ENCODE measurements around the gene EMSY.
"Not testable (repeated sequence)": the region's sequence is repeated elsewhere in the genome, so short reads cannot be mapped to it uniquely, and the experiment has no call there.

EMSY gene

GRCh38 chr11:76577226-76577920, 132.6 kb downstream of the EMSY start:
- DNase-seq = no peak

- no peak for DNase-seq
Observed at GRCh38 chr11:76577921-76578653, 133.3 kb downstream of the EMSY start.

- no peak for DNase-seq
Observed at GRCh38 chr11:76578654-76579055, 133.8 kb downstream of the EMSY start.

- DNase-seq = no peak
Observed at GRCh38 chr11:76579056-76579751, 134.4 kb downstream of the EMSY start.

- DNase-seq = no peak
Observed at GRCh38 chr11:76579752-76580151, 134.9 kb downstream of the EMSY start.

GRCh38 chr11:76582471-76582870, 137.7 kb downstream of the EMSY start:
- not testable (repeated sequence) for DNase-seq

GRCh38 chr11:76587820-76588454, 143.1 kb downstream of the EMSY start:
- DNase-seq = no peak

- DNase-seq = peak; percentile 77
Observed at GRCh38 chr11:76588455-76589325, 143.9 kb downstream of the EMSY start.

GRCh38 chr11:76589477-76589876, 144.7 kb downstream of the EMSY start:
- no peak for DNase-seq

GRCh38 chr11:76589964-76590950, 145.4 kb downstream of the EMSY start:
- DNase-seq = no peak

- no peak for DNase-seq
Observed at GRCh38 chr11:76591416-76591815, 146.6 kb downstream of the EMSY start.

GRCh38 chr11:76592025-76592914, 147.5 kb downstream of the EMSY start:
- no peak for DNase-seq

- no peak for DNase-seq
Observed at GRCh38 chr11:76592961-76593360, 148.1 kb downstream of the EMSY start.

GRCh38 chr11:76595091-76595490, 150.3 kb downstream of the EMSY start:
- not testable (repeated sequence) for DNase-seq

- DNase-seq = no peak
Observed at GRCh38 chr11:76596652-76597051, 151.8 kb downstream of the EMSY start.

GRCh38 chr11:76597533-76598425, 153.0 kb downstream of the EMSY start:
- DNase-seq = no peak

GRCh38 chr11:76598426-76598839, 153.6 kb downstream of the EMSY start:
- peak; percentile 50 for DNase-seq

GRCh38 chr11:76599041-76600013, 154.5 kb downstream of the EMSY start:
- no peak for DNase-seq

Measured in GDM1 (cell line).